Lower lobe of right lung (tissue), 2 donors: ENCODE data around the gene PAFAH1B1. TPM values are rescaled to one million over a fixed set of nuclear protein-coding genes. Genes with fewer than 3 reads are reported as not detected.
"Not testable (repeated sequence)": the region's sequence is repeated elsewhere in the genome, so short reads cannot be mapped to it uniquely, and the experiment has no call there.

Experiments
- ATAC-seq, 2 donors: fragments of 200-7000 bp; cut with Tn5 transposase; one replicate each; pipeline ENCODE4 v1.9.1; 2020 to 2022; ENCODE audit warnings: mild to moderate bottlenecking in 2 of 2, moderate library complexity in 2 of 2
- DNase-seq: peaks from one replicate; pipeline ENCODE4 v3.0.0-alpha.2; 2020
- H3K27ac ChIP-seq: fragments of 200-600 bp; one replicate; pipeline ENCODE4 v1.8.0; 2022
- H3K27me3 ChIP-seq: fragments of 200-600 bp; one replicate; pipeline ENCODE4 v1.8.0; 2022; ENCODE audit warnings: low read depth
- H3K36me3 ChIP-seq: fragments of 200-600 bp; one replicate; pipeline ENCODE4 v1.8.0; 2022; ENCODE audit warnings: mild to moderate bottlenecking
- H3K4me1 ChIP-seq: fragments of 200-600 bp; one replicate; pipeline ENCODE4 v1.8.0; 2022
- H3K4me3 ChIP-seq: fragments of 200-600 bp; one replicate; pipeline ENCODE4 v1.8.0; 2022; ENCODE audit warnings: mild to moderate bottlenecking
- H3K9me3 ChIP-seq: fragments of 200-600 bp; one replicate; pipeline ENCODE4 v1.8.0; 2022
- CTCF ChIP-seq: fragments of 200-600 bp; IDR thresholded peaks from one replicate; pipeline ENCODE4 v1.8.0; 2022; ENCODE audit warnings: antibody characterized with exemption, mild to moderate bottlenecking
- intact Hi-C: fragments of 100-400 bp; cut with DNase I; formaldehyde crosslinking; loops from one replicate; pipeline ENCODE4 v1.11.0; 2022
- total RNA-seq: library from RNA; stranded (reverse); fragmentation: NEBNext Ultra II Directional; extraction: Animal tissue kit (Norgen Biotek cat#: 25700); gene quantifications from one replicate; pipeline ENCODE4 v1.2.1, GENCODE V29; 2021
- donor health status: DM: no; HTN: yes; CAD: no; lungs with severe emphysema.

The PAFAH1B1 gene
- total RNA-seq, 1 donor from 2014 or later, result 129 TPM

- Histone ChIP-seq H3K27ac (no peak overlapping the region), H3K36me3 (peaks cover 99% of the 10 kb centered on the region), H3K4me3 (no peak overlapping the region), H3K9me3 (no peaks in the 10 kb centered on the region), H3K4me1 (no peaks in the 10 kb centered on the region), H3K27me3 (no peaks in the 10 kb centered on the region)
- no peak for TF ChIP-seq CTCF
- no peak for ATAC-seq
- intact Hi-C loops, result no loop called here
- DNase-seq, result no peak
Observed at GRCh38 chr17:2672026-2672425, 78.6 kb downstream of the PAFAH1B1 start.

GRCh38 chr17:2679247-2679646, 85.8 kb downstream of the PAFAH1B1 start:
- H3K27me3 ChIP-seq, DNase-seq, H3K4me1 ChIP-seq, H3K27ac ChIP-seq, H3K4me3 ChIP-seq, H3K9me3 ChIP-seq, ATAC-seq, intact Hi-C loops: not testable (repeated sequence)
- H3K36me3 ChIP-seq, result peaks cover 95% of the 10 kb centered on the region

DNA sequence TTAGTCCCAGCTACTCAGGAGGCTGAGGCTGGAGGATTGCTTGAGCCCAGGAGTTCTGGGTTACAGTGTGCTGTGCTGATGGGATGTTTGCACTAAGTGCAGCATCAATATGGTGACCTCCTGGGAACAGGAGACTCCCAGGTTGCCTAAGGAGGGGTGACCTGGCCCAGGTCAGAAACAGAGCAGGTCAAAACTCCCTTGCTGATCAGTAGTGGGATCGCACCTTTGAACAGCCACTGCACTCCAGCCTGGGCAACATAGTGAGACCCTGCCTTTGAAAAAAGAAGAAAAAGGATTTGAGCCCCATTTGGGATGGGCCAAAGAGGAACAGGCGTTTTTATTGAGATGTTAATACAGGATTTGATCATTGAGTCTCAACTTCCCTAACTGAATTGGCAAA, 87.5 kb downstream of the PAFAH1B1 start:
- TF ChIP-seq CTCF, result no peak
- H3K4me3 ChIP-seq, result no peak overlapping the region
- H3K36me3 ChIP-seq, result peaks cover 84% of the 10 kb centered on the region
- H3K27me3 ChIP-seq, result no peaks in the 10 kb centered on the region
- DNase-seq (no peak), ATAC-seq (no peak)
- intact Hi-C loops, result no loop called here
- no peaks in the 10 kb centered on the region for H3K9me3 ChIP-seq
- H3K4me1 ChIP-seq, result peaks cover 10% of the 10 kb centered on the region
- no peak overlapping the region for H3K27ac ChIP-seq

GRCh38 chr17:2681650-2682049, 88.2 kb downstream of the PAFAH1B1 start:
- intact Hi-C loops, result no loop called here
- ATAC-seq, result no peak
- Histone ChIP-seq H3K36me3 (peaks cover 77% of the 10 kb centered on the region), H3K4me1 (peaks cover 13% of the 10 kb centered on the region), H3K27ac (no peak overlapping the region), H3K27me3 (no peaks in the 10 kb centered on the region), H3K4me3 (no peak overlapping the region), H3K9me3 (no peaks in the 10 kb centered on the region)
- no peak for DNase-seq
- TF ChIP-seq CTCF, result no peak

- ATAC-seq (no peak), DNase-seq (no peak)
- peaks cover 20% of the 10 kb centered on the region for H3K4me1 ChIP-seq
- no peak overlapping the region for H3K4me3 ChIP-seq
- H3K27me3 ChIP-seq, result no peaks in the 10 kb centered on the region
- no peak for TF ChIP-seq CTCF
- intact Hi-C loops, result no loop called here
- H3K27ac ChIP-seq, result no peak overlapping the region
- H3K9me3 ChIP-seq, result no peaks in the 10 kb centered on the region
- H3K36me3 ChIP-seq, result peaks cover 70% of the 10 kb centered on the region
Observed at GRCh38 chr17:2682176-2682938, 88.9 kb downstream of the PAFAH1B1 start.

GRCh38 chr17:2683912-2684311, 90.5 kb downstream of the PAFAH1B1 start:
- no peaks in the 10 kb centered on the region for H3K9me3 ChIP-seq
- TF ChIP-seq CTCF, result no peak
- H3K36me3 ChIP-seq, result peaks cover 55% of the 10 kb centered on the region
- no peak for DNase-seq
- intact Hi-C loops, result no loop called here
- H3K4me1 ChIP-seq, result peaks cover 33% of the 10 kb centered on the region
- H3K27ac ChIP-seq, result no peak overlapping the region
- H3K27me3 ChIP-seq, result no peaks in the 10 kb centered on the region
- no peak for ATAC-seq
- no peak overlapping the region for H3K4me3 ChIP-seq
